ENCODE measurements around the gene FBXW7. TPM values are rescaled to one million over a fixed set of nuclear protein-coding genes. Genes with fewer than 3 reads are reported as not detected.

FBXW7 gene
- total and polyA plus RNA-seq, 2 of the 13 experiments (the other 11 are each of a cell fraction or from before 2014, with no cell fraction given): 5.0 to 40.9 TPM

DNA sequence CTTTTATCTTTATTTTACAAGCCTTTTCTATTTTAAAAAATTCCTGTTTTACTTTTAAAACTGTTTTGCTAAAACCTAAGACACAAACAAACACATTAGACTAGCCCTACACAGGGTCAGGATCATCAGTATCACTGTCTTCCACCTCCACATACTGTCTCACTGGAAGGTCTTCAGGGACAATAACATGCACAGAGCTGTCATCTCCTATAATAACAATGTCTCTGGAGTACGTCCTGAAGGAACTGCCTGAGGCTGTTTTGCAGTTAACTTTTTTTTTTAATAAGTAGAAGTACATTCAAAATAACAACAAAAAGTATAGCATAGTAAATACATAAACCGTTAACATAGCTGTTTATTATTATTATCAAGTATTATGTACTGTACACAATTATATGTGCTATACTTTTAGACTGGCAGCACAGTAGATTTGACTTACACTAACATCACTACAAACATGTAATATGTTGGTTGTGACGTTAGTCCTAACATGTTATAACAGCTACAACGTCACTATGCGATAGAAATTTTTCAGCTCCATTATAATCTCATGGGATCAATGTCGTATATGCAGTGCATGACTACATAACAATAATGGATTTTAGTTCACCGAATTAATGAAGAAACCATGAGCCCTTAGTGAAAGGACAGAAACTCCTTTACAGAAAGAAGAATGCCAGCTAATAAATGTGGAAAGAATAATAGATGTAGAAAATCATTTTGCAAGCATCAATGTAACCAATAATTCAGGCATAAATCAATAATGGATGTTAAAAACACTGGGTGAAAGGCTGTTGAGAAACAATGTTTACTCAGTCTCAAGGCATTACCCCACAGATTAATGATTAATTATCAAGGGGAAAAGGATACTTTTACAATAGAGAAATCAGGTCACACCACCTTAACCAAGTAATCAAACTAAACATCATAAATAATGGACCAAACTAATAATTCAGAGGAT lies 49.2 kb downstream of the FBXW7 start (continued):
- TF ChIP-seq, protein P1, sequence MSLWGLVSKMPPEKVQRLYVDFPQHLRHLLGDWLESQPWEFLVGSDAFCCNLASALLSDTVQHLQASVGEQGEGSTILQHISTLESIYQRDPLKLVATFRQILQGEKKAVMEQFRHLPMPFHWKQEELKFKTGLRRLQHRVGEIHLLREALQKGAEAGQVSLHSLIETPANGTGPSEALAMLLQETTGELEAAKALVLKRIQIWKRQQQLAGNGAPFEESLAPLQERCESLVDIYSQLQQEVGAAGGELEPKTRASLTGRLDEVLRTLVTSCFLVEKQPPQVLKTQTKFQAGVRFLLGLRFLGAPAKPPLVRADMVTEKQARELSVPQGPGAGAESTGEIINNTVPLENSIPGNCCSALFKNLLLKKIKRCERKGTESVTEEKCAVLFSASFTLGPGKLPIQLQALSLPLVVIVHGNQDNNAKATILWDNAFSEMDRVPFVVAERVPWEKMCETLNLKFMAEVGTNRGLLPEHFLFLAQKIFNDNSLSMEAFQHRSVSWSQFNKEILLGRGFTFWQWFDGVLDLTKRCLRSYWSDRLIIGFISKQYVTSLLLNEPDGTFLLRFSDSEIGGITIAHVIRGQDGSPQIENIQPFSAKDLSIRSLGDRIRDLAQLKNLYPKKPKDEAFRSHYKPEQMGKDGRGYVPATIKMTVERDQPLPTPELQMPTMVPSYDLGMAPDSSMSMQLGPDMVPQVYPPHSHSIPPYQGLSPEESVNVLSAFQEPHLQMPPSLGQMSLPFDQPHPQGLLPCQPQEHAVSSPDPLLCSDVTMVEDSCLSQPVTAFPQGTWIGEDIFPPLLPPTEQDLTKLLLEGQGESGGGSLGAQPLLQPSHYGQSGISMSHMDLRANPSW (CRISPR knock-in tag; IDR thresholded peaks at IDR 0.05; ENCODE audit: borderline replicate concordance): no peak
- TF ChIP-seq ZNF124 (CRISPR knock-in tag; IDR thresholded peaks at IDR 0.05): no peak
- TF ChIP-seq KAT2B (IDR thresholded peaks at IDR 0.05; ENCODE audit: borderline replicate concordance, low read depth, low read length): peak; percentile 88
- TF ChIP-seq FIP1L1 (IDR thresholded peaks at IDR 0.05; ENCODE audit: borderline replicate concordance, insufficient read depth, low read depth, low read length): no peak
- TF ChIP-seq SMARCE1 (IDR thresholded peaks at IDR 0.05; ENCODE audit: borderline replicate concordance): no peak
- peak; percentile 66; the same call in 1 of the 2 replicates for TF ChIP-seq ZBTB21 (CRISPR knock-in tag; IDR thresholded peaks at IDR 0.05)
- TF ChIP-seq FOXJ3 (CRISPR knock-in tag; IDR thresholded peaks at IDR 0.05; ENCODE audit: borderline replicate concordance): peak; percentile 62; the same call in 1 of the 2 replicates
- no peak for TF ChIP-seq ZNF546 (CRISPR knock-in tag; conservative IDR thresholded peaks at IDR 0.05)
- peak; percentile 67 for TF ChIP-seq CREB1 (IDR thresholded peaks at IDR 0.05)
- peak; percentile 67 for TF ChIP-seq CREB1 (CRISPR knock-in tag; IDR thresholded peaks at IDR 0.05)
- TF ChIP-seq SIX4 (CRISPR knock-in tag; IDR thresholded peaks at IDR 0.05): peak; percentile 62; the same call in 1 of the 2 replicates
- TF ChIP-seq KDM6A (CRISPR knock-in tag; IDR thresholded peaks at IDR 0.05; ENCODE audit: low read depth): peak; percentile 91
- peak; percentile 40; the same call in 1 of the 2 replicates for TF ChIP-seq RARA (CRISPR knock-in tag; IDR thresholded peaks at IDR 0.05)
- peak; percentile 93 for TF ChIP-seq MIXL1 (CRISPR knock-in tag; IDR thresholded peaks at IDR 0.05)
- TF ChIP-seq ZFP36L1 (CRISPR knock-in tag; IDR thresholded peaks at IDR 0.05): peak; percentile 59; the same call in 1 of the 2 replicates
- TF ChIP-seq PPARG (CRISPR knock-in tag; conservative IDR thresholded peaks at IDR 0.05): peak; percentile 100
- TF ChIP-seq EP300 (IDR thresholded peaks at IDR 0.05; ENCODE audit: low read depth in 2 of 2, low read length in 2 of 2): peak in 1 of 2 experiments; percentile 85; a peak in 2 of 4 replicates
- TF ChIP-seq EP300 (CRISPR knock-in tag; IDR thresholded peaks at IDR 0.05; ENCODE audit: borderline replicate concordance): no peak
- TF ChIP-seq HDAC2 (CRISPR knock-in tag; IDR thresholded peaks at IDR 0.05): peak; percentile 58; the same call in 1 of the 2 replicates
- no peak for TF ChIP-seq ZNF513 (CRISPR knock-in tag; conservative IDR thresholded peaks at IDR 0.05)
- no peak for TF ChIP-seq AGO1 (IDR thresholded peaks at IDR 0.05; ENCODE audit: low read depth, low read length, poor library complexity, severe bottlenecking)
- TF ChIP-seq ARNTL (CRISPR knock-in tag; IDR thresholded peaks at IDR 0.05): no peak
- TF ChIP-seq HNF4A (CRISPR knock-in tag; IDR thresholded peaks at IDR 0.05): 0 out of 2 replicates have a peak, but pooled peaks have one; percentile 21
- no peak for TF ChIP-seq PATZ1 (CRISPR knock-in tag; IDR thresholded peaks at IDR 0.05)

Measured in HepG2 (cell line).